ENCODE data around the gene KIF26B.

KIF26B gene

DNA sequence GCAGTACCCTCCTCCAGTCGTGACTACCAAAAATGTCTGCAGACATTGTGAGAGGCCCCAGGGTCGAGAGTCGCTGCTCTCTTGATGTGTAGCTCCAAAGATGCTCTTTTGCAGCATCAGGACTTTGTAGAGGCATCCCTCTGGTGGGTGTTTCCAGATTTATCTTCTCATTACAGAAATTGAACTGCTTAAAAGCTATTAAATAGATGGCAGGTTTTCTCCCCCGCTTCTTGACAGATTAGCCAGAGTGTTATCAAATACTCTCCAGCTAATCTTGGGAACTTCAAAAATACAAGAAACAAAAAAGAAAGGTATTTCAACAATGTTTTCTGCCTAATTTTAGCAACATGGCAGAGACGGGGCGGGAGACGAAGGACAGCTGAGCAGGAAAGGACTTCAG lies 265.2 kb downstream of the KIF26B start:
- DNase-seq (ENCODE audit: low read depth) = no peak
- no peak overlapping the region for H3K4me3 ChIP-seq (ENCODE audit: low read depth, low read length)
- TF ChIP-seq, protein P1, sequence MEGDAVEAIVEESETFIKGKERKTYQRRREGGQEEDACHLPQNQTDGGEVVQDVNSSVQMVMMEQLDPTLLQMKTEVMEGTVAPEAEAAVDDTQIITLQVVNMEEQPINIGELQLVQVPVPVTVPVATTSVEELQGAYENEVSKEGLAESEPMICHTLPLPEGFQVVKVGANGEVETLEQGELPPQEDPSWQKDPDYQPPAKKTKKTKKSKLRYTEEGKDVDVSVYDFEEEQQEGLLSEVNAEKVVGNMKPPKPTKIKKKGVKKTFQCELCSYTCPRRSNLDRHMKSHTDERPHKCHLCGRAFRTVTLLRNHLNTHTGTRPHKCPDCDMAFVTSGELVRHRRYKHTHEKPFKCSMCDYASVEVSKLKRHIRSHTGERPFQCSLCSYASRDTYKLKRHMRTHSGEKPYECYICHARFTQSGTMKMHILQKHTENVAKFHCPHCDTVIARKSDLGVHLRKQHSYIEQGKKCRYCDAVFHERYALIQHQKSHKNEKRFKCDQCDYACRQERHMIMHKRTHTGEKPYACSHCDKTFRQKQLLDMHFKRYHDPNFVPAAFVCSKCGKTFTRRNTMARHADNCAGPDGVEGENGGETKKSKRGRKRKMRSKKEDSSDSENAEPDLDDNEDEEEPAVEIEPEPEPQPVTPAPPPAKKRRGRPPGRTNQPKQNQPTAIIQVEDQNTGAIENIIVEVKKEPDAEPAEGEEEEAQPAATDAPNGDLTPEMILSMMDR (IDR thresholded peaks at IDR 0.05; ENCODE audit: control insufficient read depth, extremely low read depth, insufficient read depth) = no peak

DNA sequence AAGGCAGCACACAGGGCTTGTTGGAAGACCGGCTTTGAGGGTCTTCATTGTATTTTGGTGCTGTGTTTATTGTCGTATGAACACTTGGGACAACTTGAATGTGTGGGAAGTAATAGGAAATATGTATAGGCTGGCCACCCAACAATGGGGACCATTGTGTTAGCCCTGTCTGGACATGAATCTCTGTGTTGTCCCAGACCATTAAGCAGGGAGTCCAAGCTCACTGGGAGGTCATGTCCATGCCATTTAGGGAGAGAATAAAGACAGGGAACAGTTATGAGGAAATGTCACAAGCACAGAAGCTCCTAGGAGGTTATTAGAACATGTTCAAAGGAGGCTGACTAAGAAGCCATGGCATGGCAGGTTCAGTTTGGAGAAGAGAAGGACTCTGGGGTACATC lies 266.1 kb downstream of the KIF26B start:
- TF ChIP-seq, protein P1 (IDR thresholded peaks at IDR 0.05; ENCODE audit: control insufficient read depth, extremely low read depth, insufficient read depth) = no peak

DNA sequence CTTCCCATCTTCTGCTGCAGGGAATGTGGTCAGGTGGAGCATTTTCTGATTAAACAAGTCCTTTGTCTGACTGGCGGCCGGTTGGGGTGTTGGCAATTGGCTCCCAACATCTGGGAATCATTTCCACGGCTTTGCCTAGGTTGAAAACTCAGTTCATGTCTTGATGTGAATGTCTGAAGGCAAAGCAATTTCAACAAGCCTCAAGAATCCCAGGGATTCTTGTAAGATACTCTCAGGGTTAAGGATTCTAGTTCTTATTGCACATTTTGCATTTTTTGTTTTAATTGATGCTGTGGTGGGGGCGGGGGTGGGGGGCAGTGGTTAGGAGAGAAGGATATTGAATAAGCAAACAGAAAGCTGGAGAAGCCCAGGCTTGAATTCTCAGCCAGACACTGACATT lies 273.9 kb downstream of the KIF26B start:
- H3K4me3 ChIP-seq (ENCODE audit: low read depth, low read length) = no peak overlapping the region
- TF ChIP-seq, protein P1 (IDR thresholded peaks at IDR 0.05; ENCODE audit: control insufficient read depth, extremely low read depth, insufficient read depth) = no peak
- DNase-seq (ENCODE audit: low read depth) = no peak

More for the DNA sequence above, 266.1 kb downstream of the KIF26B start:
- DNase-seq (ENCODE audit: low read depth) = no peak
- no peak overlapping the region for H3K4me3 ChIP-seq (ENCODE audit: low read depth, low read length)

DNA sequence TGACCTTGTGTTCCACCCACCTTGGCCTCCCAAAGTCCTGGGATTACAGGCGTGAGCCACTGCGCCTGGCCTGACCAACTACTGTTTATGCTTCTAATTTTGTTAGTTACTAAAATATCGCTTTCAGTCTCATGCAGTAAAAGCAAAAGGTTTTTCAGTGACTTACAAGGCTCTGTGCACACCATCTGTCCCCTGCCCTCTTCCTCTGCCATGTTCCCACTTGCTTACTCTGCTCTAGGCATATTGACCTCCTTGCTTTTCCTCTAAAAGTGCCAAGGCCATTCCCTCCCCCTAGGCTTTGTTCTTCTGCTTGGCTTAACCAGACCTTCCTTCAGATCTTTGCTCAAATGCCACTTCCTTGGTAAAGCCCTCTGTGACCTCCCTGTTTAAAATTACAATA lies 276.9 kb downstream of the KIF26B start:
- no peak for DNase-seq (ENCODE audit: low read depth)
- TF ChIP-seq, protein P1 (IDR thresholded peaks at IDR 0.05; ENCODE audit: control insufficient read depth, extremely low read depth, insufficient read depth) = no peak
- H3K4me3 ChIP-seq (ENCODE audit: low read depth, low read length) = no peak overlapping the region

DNA sequence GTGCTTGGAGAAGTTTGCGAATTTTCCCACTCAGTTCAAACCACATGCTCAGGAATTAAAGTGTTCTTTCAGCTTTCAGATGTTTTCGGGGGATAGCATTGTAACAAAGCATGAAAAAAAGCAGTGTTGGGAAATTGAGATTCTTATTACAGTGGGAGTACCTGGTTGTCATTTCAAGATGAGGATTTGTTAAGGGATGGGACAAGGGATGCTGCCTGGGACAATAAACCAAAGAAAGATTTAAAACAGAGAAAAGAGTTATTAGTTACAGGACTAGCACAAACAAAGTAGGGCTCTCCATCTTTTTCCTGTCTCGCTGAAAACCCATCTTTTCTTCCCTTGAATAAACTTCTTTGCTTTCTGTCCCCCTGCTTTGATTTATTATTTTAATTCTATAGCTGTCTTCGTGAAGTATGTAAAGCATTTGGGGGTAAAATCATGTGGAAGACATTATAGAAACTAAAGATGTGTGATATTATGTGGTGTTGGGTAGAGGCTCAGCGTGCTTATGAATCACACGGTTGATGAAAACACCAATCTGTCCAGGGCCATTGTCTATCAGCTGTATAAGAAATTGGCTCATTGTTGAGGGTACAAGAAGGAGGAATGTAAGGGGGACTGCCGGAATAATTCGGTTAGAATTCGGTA lies 277.6 kb downstream of the KIF26B start:
- TF ChIP-seq, protein P1 (IDR thresholded peaks at IDR 0.05; ENCODE audit: control insufficient read depth, extremely low read depth, insufficient read depth) = no peak
- no peak for DNase-seq (ENCODE audit: low read depth)
- H3K4me3 ChIP-seq (ENCODE audit: low read depth, low read length) = no peak overlapping the region

DNA sequence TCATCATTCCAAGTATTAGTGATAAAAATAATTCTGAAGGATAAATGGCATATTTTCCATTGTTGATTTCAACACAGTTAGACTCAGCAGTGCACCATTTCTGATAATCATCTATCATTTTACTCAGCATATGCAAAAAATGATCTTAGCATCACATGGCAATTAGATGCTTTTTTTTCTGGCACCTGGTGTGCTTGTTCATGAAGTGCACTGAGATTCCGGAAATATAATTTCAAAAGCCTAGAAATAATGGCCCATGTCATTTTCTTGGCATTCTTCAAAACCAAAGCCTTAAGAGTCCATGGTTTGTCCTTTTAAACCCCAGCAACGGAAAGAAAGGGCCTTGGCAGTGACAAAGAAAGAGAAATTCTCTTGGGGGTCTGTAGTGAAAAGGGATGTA lies 278.8 kb downstream of the KIF26B start:
- no peak for DNase-seq (ENCODE audit: low read depth)
- no peak overlapping the region for H3K4me3 ChIP-seq (ENCODE audit: low read depth, low read length)
- TF ChIP-seq, protein P1 (IDR thresholded peaks at IDR 0.05; ENCODE audit: control insufficient read depth, extremely low read depth, insufficient read depth) = no peak

DNA sequence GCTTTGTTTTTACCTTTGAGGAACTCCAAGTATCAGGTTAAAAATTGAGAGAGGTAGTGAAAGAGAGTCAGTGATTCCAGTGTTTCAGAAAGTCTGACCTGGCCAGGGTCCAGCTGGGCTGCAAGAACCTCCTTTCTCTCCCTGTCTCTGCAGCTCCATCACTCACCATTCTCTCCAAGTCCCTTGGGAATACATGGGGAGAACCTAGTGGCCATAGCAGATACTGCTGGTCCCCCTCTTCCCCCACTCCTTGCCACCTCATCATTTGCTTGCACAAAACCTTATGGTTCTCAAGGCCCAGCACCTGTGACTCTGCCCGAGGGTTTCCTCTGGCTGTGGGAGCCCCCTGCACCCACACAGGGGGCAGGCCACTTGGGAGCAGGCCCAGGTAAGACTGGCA lies 279.5 kb downstream of the KIF26B start:
- H3K4me3 ChIP-seq (ENCODE audit: low read depth, low read length) = no peak overlapping the region
- no peak for DNase-seq (ENCODE audit: low read depth)
- TF ChIP-seq, protein P1 (IDR thresholded peaks at IDR 0.05; ENCODE audit: control insufficient read depth, extremely low read depth, insufficient read depth) = no peak

All from LNCaP clone FGC (cell line).